HG02840 (cell line): ENCODE measurements around the gene RASGRF1.
"Not testable (repeated sequence)": the region's sequence is repeated elsewhere in the genome, so short reads cannot be mapped to it uniquely, and the experiment has no call there.

Experiments
- ATAC-seq: cut with Tn5 transposase; IDR thresholded peaks from one replicate; pipeline ENCODE4 v1.9.1; 2021; ENCODE audit warnings: mild to moderate bottlenecking, moderate library complexity, moderate number of reproducible peaks; ENCODE audit not compliant: unreplicated experiment, low FRiP score

Gene RASGRF1

GRCh38 chr15:79015416-79015815, 75.2 kb downstream of the RASGRF1 start:
- no peak for ATAC-seq

- ATAC-seq, result no peak
These were observed 80.3 kb downstream of the RASGRF1 start for GRCh38 chr15:79010278-79010677.

GRCh38 chr15:79009379-79009778, 81.2 kb downstream of the RASGRF1 start:
- ATAC-seq, result no peak

GRCh38 chr15:79008659-79009058, 81.9 kb downstream of the RASGRF1 start:
- ATAC-seq, result no peak

GRCh38 chr15:79007066-79007465, 83.5 kb downstream of the RASGRF1 start:
- no peak for ATAC-seq

- ATAC-seq, result no peak
These were observed 84.5 kb downstream of the RASGRF1 start for GRCh38 chr15:79006071-79006470.

- ATAC-seq, result peak; percentile 77
These were observed 86.2 kb downstream of the RASGRF1 start for GRCh38 chr15:79004336-79004735.

- ATAC-seq, result no peak
These were observed 86.7 kb downstream of the RASGRF1 start for GRCh38 chr15:79003896-79004295.

GRCh38 chr15:79003301-79003700, 87.3 kb downstream of the RASGRF1 start:
- no peak for ATAC-seq

- no peak for ATAC-seq
These were observed 88.0 kb downstream of the RASGRF1 start for GRCh38 chr15:79002581-79002980.

- no peak for ATAC-seq
These were observed 90.9 kb downstream of the RASGRF1 start for GRCh38 chr15:78999636-79000035.

- ATAC-seq, result no peak
These were observed 92.1 kb downstream of the RASGRF1 start for GRCh38 chr15:78998526-78998925.

- ATAC-seq, result no peak
These were observed 92.5 kb downstream of the RASGRF1 start for GRCh38 chr15:78997981-78998499.

- no peak for ATAC-seq
These were observed 93.7 kb downstream of the RASGRF1 start for GRCh38 chr15:78996894-78997275.

- ATAC-seq, result no peak
These were observed 94.4 kb downstream of the RASGRF1 start for GRCh38 chr15:78995921-78996893.

- ATAC-seq, result not testable (repeated sequence)
These were observed 95.4 kb downstream of the RASGRF1 start for GRCh38 chr15:78995161-78995560.

- ATAC-seq, result no peak
These were observed 96.5 kb downstream of the RASGRF1 start for GRCh38 chr15:78993931-78994530.

GRCh38 chr15:78993257-78993930, 97.2 kb downstream of the RASGRF1 start:
- no peak for ATAC-seq

GRCh38 chr15:78992416-78993256, 97.9 kb downstream of the RASGRF1 start:
- no peak for ATAC-seq

- ATAC-seq, result no peak
These were observed 98.7 kb downstream of the RASGRF1 start for GRCh38 chr15:78991879-78992278.
